ENCODE results near the gene TIMM50. TPM values are rescaled to one million over a fixed set of nuclear protein-coding genes. Genes with fewer than 3 reads are reported as not detected.

Gene TIMM50
- total and polyA plus RNA-seq, 2 of the 8 experiments (the other 6 are each of a cell fraction or from before 2014, with no cell fraction given): 155 to 187 TPM

- TF ChIP-seq SIN3A (conservative IDR thresholded peaks at IDR 0.05 in 1 of 2, IDR thresholded peaks at IDR 0.05 in 1 of 2; ENCODE audit: low read depth in 1 of 2, low read length in 2 of 2): no peak
- TF ChIP-seq CHD2 (IDR thresholded peaks at IDR 0.05; ENCODE audit: low read length): no peak
- TF ChIP-seq BRCA1 (IDR thresholded peaks at IDR 0.05; ENCODE audit: low read depth, low read length): no peak
- no peak for TF ChIP-seq KDM4A (IDR thresholded peaks at IDR 0.05; ENCODE audit: low read depth, low read length, severe bottlenecking)
- no peak for TF ChIP-seq RAD21 (IDR thresholded peaks at IDR 0.05 in 1 of 2, conservative IDR thresholded peaks at IDR 0.05 in 1 of 2; ENCODE audit: low read depth in 2 of 2, low read length in 2 of 2)
Measured at GRCh38 chr19:39473443-39473960, 7.1 kb upstream of the TIMM50 start (continued).

Measured in H1 (cell line).